Liver (tissue), 9 donors: ENCODE results near the gene HTT-AS. TPM values are rescaled to one million over a fixed set of nuclear protein-coding genes. Genes with fewer than 3 reads are reported as not detected.

Experiments used
- DNase-seq: peaks from one replicate; pipeline ENCODE4 v3.0.0-alpha.2; 2017; ENCODE audit warnings: low spot score
- H3K27ac ChIP-seq, 2 donors: one replicate each; pipeline ENCODE4 v1.7.0; 2013; ENCODE audit warnings: inconsistent platforms in 2 of 2, low read length in 2 of 2, control low read depth in 1 of 2, low read depth in 1 of 2, mild to moderate bottlenecking in 1 of 2
- H3K27me3 ChIP-seq, 4 donors: one replicate each; pipeline versions ENCODE4 v1.6.1 to v1.7.0; 2013; ENCODE audit warnings: low read length in 3 of 4, inconsistent platforms in 1 of 4, mild to moderate bottlenecking in 1 of 4, moderate library complexity in 1 of 4; ENCODE audit not compliant: control insufficient read depth in 4 of 4, insufficient read depth in 4 of 4
- H3K36me3 ChIP-seq, 4 donors: one replicate each; pipeline versions ENCODE4 v1.6.1 to v1.7.0; 2013; ENCODE audit warnings: low read length in 3 of 4, mild to moderate bottlenecking in 3 of 4, low read depth in 1 of 4, moderate library complexity in 1 of 4; ENCODE audit not compliant: control insufficient read depth in 4 of 4, insufficient read depth in 3 of 4
- H3K4me1 ChIP-seq, 4 donors: one replicate each; pipeline versions ENCODE4 v1.6.1 to v1.7.0; 2013; ENCODE audit warnings: low read length in 3 of 4, mild to moderate bottlenecking in 3 of 4, moderate library complexity in 1 of 4; ENCODE audit not compliant: control insufficient read depth in 4 of 4, insufficient read depth in 4 of 4
- H3K4me3 ChIP-seq, 3 donors: one replicate each; pipeline versions ENCODE4 v1.6.1 to v1.7.0; 2013; ENCODE audit warnings: low read length in 3 of 3, control low read depth in 1 of 3, low read depth in 1 of 3, mild to moderate bottlenecking in 1 of 3
- H3K9ac ChIP-seq, 2 donors: one replicate each; pipeline ENCODE4 v1.7.0; 2013; ENCODE audit warnings: low read length in 2 of 2, mild to moderate bottlenecking in 2 of 2, moderate library complexity in 2 of 2, control low read depth in 1 of 2, low read depth in 1 of 2
- H3K9me3 ChIP-seq, 4 donors: one replicate each; pipeline versions ENCODE4 v1.6.1 to v1.7.0; 2013; ENCODE audit warnings: low read length in 3 of 4; ENCODE audit not compliant: control insufficient read depth in 4 of 4
- ATF3 ChIP-seq: IDR thresholded peaks from 2 replicates; pipeline ENCODE4 v1.6.1; 2016; ENCODE audit warnings: antibody characterized with exemption
- CTCF ChIP-seq: fragments of 150-350 bp; IDR thresholded peaks from 2 replicates; pipeline ENCODE4 v1.5.1; 2017; ENCODE audit warnings: improper control_type of control experiment, low read depth, low read length; ENCODE audit not compliant: missing input control
- EGR1 ChIP-seq, 2 donors: IDR thresholded peaks; 2 replicates each; pipeline ENCODE4 v1.6.1; 2016 to 2018; ENCODE audit warnings: antibody characterized with exemption in 2 of 2, low read depth in 2 of 2
- FOXA1 ChIP-seq: IDR thresholded peaks from 2 replicates; pipeline ENCODE4 v1.6.1; 2016; ENCODE audit warnings: antibody characterized with exemption
- FOXA2 ChIP-seq: IDR thresholded peaks from 2 replicates; pipeline ENCODE4 v1.6.1; 2016; ENCODE audit warnings: antibody characterized with exemption
- GABPA ChIP-seq, 2 donors: IDR thresholded peaks in 1 of 2; conservative IDR thresholded peaks in 1 of 2; 2 replicates each; pipeline ENCODE4 v1.6.1; 2016; ENCODE audit warnings: antibody characterized with exemption in 2 of 2, mild to moderate bottlenecking in 1 of 2, moderate library complexity in 1 of 2
- HNF4G ChIP-seq: IDR thresholded peaks from 2 replicates; pipeline ENCODE4 v1.6.1; 2016; ENCODE audit warnings: antibody characterized with exemption
- MAX ChIP-seq: IDR thresholded peaks from 2 replicates; pipeline ENCODE4 v1.6.1; 2016; ENCODE audit warnings: antibody characterized with exemption
- NR2F2 ChIP-seq: IDR thresholded peaks from 2 replicates; pipeline ENCODE4 v1.6.1; 2016; ENCODE audit warnings: antibody characterized with exemption
- RAD21 ChIP-seq, 2 donors: IDR thresholded peaks; 2 replicates each; pipeline ENCODE4 v1.6.1; 2016; ENCODE audit warnings: antibody characterized with exemption in 2 of 2, mild to moderate bottlenecking in 2 of 2
- REST ChIP-seq: IDR thresholded peaks from 2 replicates; pipeline ENCODE4 v1.6.1; 2016; ENCODE audit warnings: antibody characterized with exemption, mild to moderate bottlenecking
- RXRA ChIP-seq, 2 donors: IDR thresholded peaks; 2 replicates each; pipeline ENCODE4 v1.6.1; 2017 to 2018; ENCODE audit warnings: antibody characterized with exemption in 2 of 2, mild to moderate bottlenecking in 1 of 2
- SP1 ChIP-seq: IDR thresholded peaks from 2 replicates; pipeline ENCODE4 v1.6.1; 2018; ENCODE audit warnings: antibody characterized with exemption, mild to moderate bottlenecking
- YY1 ChIP-seq: IDR thresholded peaks from 2 replicates; pipeline ENCODE4 v1.6.1; 2016; ENCODE audit warnings: antibody characterized with exemption, mild to moderate bottlenecking
- WGBS: extraction: QIAGEN DNeasy Blood & Tissue Kit; methylation state at CpG from one replicate; pipeline ENCODE4 v1.1.7; 2013; 5-methylcytosine and 5-hydroxymethylcytosine counted together
- polyA plus RNA-seq, 2 donors: library from polyadenylated mRNA; stranded (reverse) in 1 of 2; unstranded in 1 of 2; fragments of 200-250 nt in 1 of 2; fragments of >200 nt in 1 of 2; fragmentation: Nextera tagmentation in 1 of 2; extraction: Ambion mirVana in 1 of 2; gene quantifications; one replicate each; pipeline versions ENCODE4 v1.2.1 to v1.2.3, GENCODE V29; 2013 to 2015
- total RNA-seq, 2 donors: library from RNA; depleted of rRNA; stranded (reverse); fragments of >200 nt; gene quantifications; one replicate each; pipeline ENCODE4 v1.2.3, GENCODE V29; 2014
- donor health status: healthy.
- donor health status: healthy.
- donor health status: healthy.
- donor health status: healthy.
- donor health status: healthy.

The HTT-AS gene
- total RNA-seq (not detected), polyA plus RNA-seq (not detected)

GRCh38 chr4:3074078-3074845 lies at the start of gene HTT-AS, which contains the start of gene HTT:
HTT-AS (minus strand) TSS chr4:3074538.
HTT (plus strand) TSS chr4:3074681; CDS start chr4:3074826, 145 bp downstream.
- Histone ChIP-seq H3K9ac (peak within 1 kb of the TSS; percentile 88 to 89), H3K27ac (peak within 1 kb of the TSS; percentile 94 to 97), H3K4me1 (peaks cover 7 to 42% (median 32%) of the 10 kb centered on the region in 4 donors), H3K9me3 (no peaks in the 10 kb centered on the region), H3K36me3 (no peaks in the 10 kb centered on the region), H3K27me3 (no peaks in the 10 kb centered on the region), H3K4me3 (peak within 1 kb of the TSS; percentile 52 to 96 (median 88))
- WGBS = 1% methylated on average over 81 of the region's 81 CpGs
- peak; percentile 100 for DNase-seq
- TF ChIP-seq ATF3 (no peak), EGR1 (IDR thresholded peaks at IDR 0.05; ENCODE audit: low read depth in 2 of 2) (peak in 1 of 2 donors; percentile 4), YY1 (peak; percentile 84), GABPA (IDR thresholded peaks at IDR 0.05 in 1 of 2, conservative IDR thresholded peaks at IDR 0.05 in 1 of 2) (no peak), FOXA1 (no peak), SP1 (peak; percentile 66), FOXA2 (no peak), MAX (no peak)

GRCh38 chr4:3123181-3123671 lies 48.9 kb upstream of the HTT-AS start:
- TF ChIP-seq RXRA (IDR thresholded peaks at IDR 0.05) (no peak), GABPA (IDR thresholded peaks at IDR 0.05 in 1 of 2, conservative IDR thresholded peaks at IDR 0.05 in 1 of 2) (no peak)
- Histone ChIP-seq H3K36me3 (peaks cover 7 to 43% (median 28%) of the 10 kb centered on the region in 4 donors), H3K27me3 (no peaks in the 10 kb centered on the region), H3K4me3 (no peak overlapping the region), H3K27ac (peak overlapping the region; percentile 62 to 66), H3K4me1 (no peaks in the 10 kb centered on the region), H3K9me3 (no peaks in the 10 kb centered on the region), H3K9ac (no peak overlapping the region)
- 73% methylated on average over 3 of the region's 3 CpGs for WGBS
- no peak for DNase-seq

- no peak overlapping the region for H3K4me3 ChIP-seq
- peak overlapping the region; percentile 31 to 62 for H3K27ac ChIP-seq
- no peaks in the 10 kb centered on the region for H3K9me3 ChIP-seq
- no peaks in the 10 kb centered on the region for H3K27me3 ChIP-seq
- no peak for DNase-seq
- H3K4me1 ChIP-seq = no peaks in the 10 kb centered on the region
- 70% methylated on average over 9 of the region's 9 CpGs for WGBS
- no peak overlapping the region for H3K9ac ChIP-seq
- peaks cover 3 to 38% (median 28%) of the 10 kb centered on the region in 4 donors for H3K36me3 ChIP-seq
- peak; percentile 30 for TF ChIP-seq NR2F2
- TF ChIP-seq GABPA (IDR thresholded peaks at IDR 0.05 in 1 of 2, conservative IDR thresholded peaks at IDR 0.05 in 1 of 2) = no peak
- TF ChIP-seq SP1 = peak; percentile 38
- TF ChIP-seq MAX = peak; percentile 37
Measured at GRCh38 chr4:3122081-3122563, 47.8 kb upstream of the HTT-AS start.

GRCh38 chr4:3121596-3121995 lies 47.3 kb upstream of the HTT-AS start:
- no peaks in the 10 kb centered on the region for H3K4me1 ChIP-seq
- peak overlapping the region; percentile 31 to 62 for H3K27ac ChIP-seq
- H3K27me3 ChIP-seq = no peaks in the 10 kb centered on the region
- DNase-seq = no peak
- no peak overlapping the region for H3K4me3 ChIP-seq
- H3K9me3 ChIP-seq = no peaks in the 10 kb centered on the region
- peaks cover 3 to 38% (median 27%) of the 10 kb centered on the region in 4 donors for H3K36me3 ChIP-seq
- WGBS = 94% methylated on average over 2 of the region's 2 CpGs
- H3K9ac ChIP-seq = no peak overlapping the region
- no peak for TF ChIP-seq CTCF
- TF ChIP-seq GABPA (IDR thresholded peaks at IDR 0.05 in 1 of 2, conservative IDR thresholded peaks at IDR 0.05 in 1 of 2) = no peak
- TF ChIP-seq REST = no peak
- no peak for TF ChIP-seq MAX
- TF ChIP-seq FOXA2 = no peak
- no peak for TF ChIP-seq HNF4G
- no peak for TF ChIP-seq EGR1 (IDR thresholded peaks at IDR 0.05; ENCODE audit: low read depth in 2 of 2)
- no peak for TF ChIP-seq RAD21 (IDR thresholded peaks at IDR 0.05)
- no peak for TF ChIP-seq NR2F2
